Caco-2 (cell line): ENCODE measurements around the gene PCBP4. TPM values are rescaled to one million over a fixed set of nuclear protein-coding genes. Genes with fewer than 3 reads are reported as not detected.

Source experiments
- BruUV-seq: library from RNA; stranded (reverse); fragments of 400-500 nt; replicated peaks from 2 replicates; lab custom pipeline; 2021; lab: Mats Ljungman, UMichigan
- CTCF ChIA-PET: fragments of 300-600 bp; sonication (Branson Sonifier 250); formaldehyde crosslinking; loops from one replicate; lab custom pipeline; 2022; ENCODE audit warnings: antibody characterized with exemption; lab: Charles Lee
- POLR2A ChIA-PET: fragments of 300-600 bp; sonication (Branson Sonifier 250); formaldehyde crosslinking; loops from one replicate; lab custom pipeline; 2022; ENCODE audit warnings: antibody characterized with exemption; lab: Charles Lee
- DNase-seq, 2 experiments: peaks; one replicate each; pipeline versions ENCODE4 v3.0.0 to v3.0.0-alpha.2; 2020 to 2022
- H3K27me3 ChIP-seq: replicated peaks from 2 replicates; pipeline ENCODE4 v1.6.0; 2011; ENCODE audit warnings: low read length; ENCODE audit not compliant: control insufficient read depth, insufficient read depth
- H3K36me3 ChIP-seq: 2 replicates; pipeline ENCODE4 v1.5.1; 2011; ENCODE audit warnings: low read length; ENCODE audit not compliant: control insufficient read depth, insufficient read depth
- H3K4me1 ChIP-seq: fragments of 250-450 bp; sonication (Bioruptor Pico); 2 replicates; pipeline ENCODE4 v1.5.1; 2020; ENCODE audit warnings: mild to moderate bottlenecking
- H3K4me3 ChIP-seq: 2 replicates; pipeline ENCODE4 v1.5.1; 2011; ENCODE audit warnings: low read depth, mild to moderate bottlenecking, control low read depth, low read length
- H3K9me3 ChIP-seq: fragments of 250-450 bp; sonication (Bioruptor Pico); 2 replicates; pipeline ENCODE4 v1.5.1; 2020; ENCODE audit warnings: mild to moderate bottlenecking, moderate library complexity
- H3K27ac Mint-ChIP-seq: one replicate; pipeline ENCODE4 v1.8.0; 2022; ENCODE audit warnings: mixed read lengths; ENCODE audit not compliant: unreplicated experiment
- H3K27me3 Mint-ChIP-seq: one replicate; pipeline ENCODE4 v1.8.0; 2022; ENCODE audit warnings: mixed read lengths; ENCODE audit not compliant: insufficient read depth, unreplicated experiment
- H3K36me3 Mint-ChIP-seq: one replicate; pipeline ENCODE4 v1.8.0; 2022; ENCODE audit warnings: mild to moderate bottlenecking, mixed read lengths; ENCODE audit not compliant: insufficient read depth, unreplicated experiment
- H3K4me1 Mint-ChIP-seq: one replicate; pipeline ENCODE4 v1.8.0; 2022; ENCODE audit warnings: low read depth, mixed read lengths; ENCODE audit not compliant: unreplicated experiment
- H3K4me3 Mint-ChIP-seq: one replicate; pipeline ENCODE4 v1.8.0; 2022; ENCODE audit warnings: mild to moderate bottlenecking, moderate library complexity, mixed read lengths; ENCODE audit not compliant: unreplicated experiment
- H3K9me3 Mint-ChIP-seq: one replicate; pipeline ENCODE4 v1.8.0; 2022; ENCODE audit warnings: mixed read lengths; ENCODE audit not compliant: unreplicated experiment
- intact Hi-C: fragments of 100-400 bp; cut with micrococcal nuclease; formaldehyde crosslinking; loops from one replicate; pipeline ENCODE4 v1.10.0; 2022; ENCODE audit not compliant: unreplicated experiment
- total RNA-seq: library from RNA; stranded (reverse); gene quantifications from 2 replicates; pipeline ENCODE4 v1.2.3, GENCODE V29; 2022
- TF ChIP-seq, protein P1 (sequence below), 2 experiments: fragments of 200-600 bp in 1 of 2; IDR thresholded peaks; 1 replicate in 1 of 2; 2 replicates in 1 of 2; pipeline versions ENCODE4 v1.5.1 to v1.8.0; 2011 to 2022; ENCODE audit warnings: antibody characterized with exemption in 1 of 2, control low read depth in 1 of 2, inconsistent platforms in 1 of 2, low read depth in 1 of 2, low read length in 1 of 2, mild to moderate bottlenecking in 1 of 2, moderate library complexity in 1 of 2; ENCODE audit not compliant: insufficient read depth in 1 of 2, severe bottlenecking in 1 of 2, unreplicated experiment in 1 of 2

Gene PCBP4
- total RNA-seq, 1 experiment from 2014 or later, result 46.5 TPM

DNA sequence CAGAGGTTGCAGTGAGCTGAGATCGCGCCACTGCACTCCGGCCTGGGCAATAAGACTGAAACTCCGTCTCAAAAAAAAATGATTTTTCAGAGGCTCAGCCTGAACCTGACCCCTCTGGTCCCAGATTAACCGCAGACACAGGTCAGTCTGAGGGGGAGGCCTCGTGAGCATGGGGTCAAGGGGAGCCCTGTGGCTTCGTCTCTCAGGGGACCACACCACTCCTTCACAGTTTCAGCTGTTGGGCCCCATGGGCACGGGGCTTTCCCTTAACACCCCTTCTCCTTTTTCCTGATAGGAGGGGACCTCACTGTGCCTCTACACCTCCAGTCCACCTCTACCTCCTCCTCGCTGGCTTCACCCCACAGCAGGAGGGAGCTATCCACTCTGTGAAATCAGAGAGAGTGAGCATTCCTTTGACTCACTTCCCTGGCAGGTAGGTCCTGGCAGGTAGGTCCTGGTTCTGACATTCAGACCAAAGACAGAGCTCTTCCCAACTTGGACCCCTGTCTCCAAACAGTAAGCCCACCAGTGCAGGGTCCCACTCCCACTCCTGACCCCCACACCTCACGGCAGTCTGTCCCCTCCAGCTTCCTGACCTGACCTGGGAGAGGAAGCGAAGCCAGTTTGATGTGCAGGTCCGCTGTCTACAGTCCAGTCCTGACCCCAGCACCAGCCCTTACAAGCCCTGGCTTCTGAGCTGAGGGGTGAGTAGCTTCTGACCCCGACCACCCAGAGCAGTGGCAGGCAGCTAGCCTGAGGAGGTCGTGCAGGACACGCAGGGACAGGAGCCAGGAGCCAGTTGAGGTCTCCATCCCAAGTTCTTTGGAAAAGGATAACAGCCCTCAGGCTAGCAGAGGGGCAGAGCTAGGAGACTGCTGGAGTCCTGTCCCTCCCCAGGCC is 34.5 kb downstream of the PCBP4 start:
- Histone ChIP-seq H3K4me1 (no peaks in the 10 kb centered on the region), H3K4me3 (no peak overlapping the region), H3K27me3 (no peaks in the 10 kb centered on the region), H3K9me3 (no peaks in the 10 kb centered on the region), H3K36me3 (no peaks in the 10 kb centered on the region; the same call in 1 of the 2 replicates)
- ChIA-PET CTCF (no interaction called here), POLR2A (no interaction called here)
- H3K9me3 Mint-ChIP-seq, result no peaks in the 10 kb centered on the region
- peaks cover 39% of the 10 kb centered on the region for H3K36me3 Mint-ChIP-seq
- no peak overlapping the region for H3K27ac Mint-ChIP-seq
- TF ChIP-seq, protein P1, sequence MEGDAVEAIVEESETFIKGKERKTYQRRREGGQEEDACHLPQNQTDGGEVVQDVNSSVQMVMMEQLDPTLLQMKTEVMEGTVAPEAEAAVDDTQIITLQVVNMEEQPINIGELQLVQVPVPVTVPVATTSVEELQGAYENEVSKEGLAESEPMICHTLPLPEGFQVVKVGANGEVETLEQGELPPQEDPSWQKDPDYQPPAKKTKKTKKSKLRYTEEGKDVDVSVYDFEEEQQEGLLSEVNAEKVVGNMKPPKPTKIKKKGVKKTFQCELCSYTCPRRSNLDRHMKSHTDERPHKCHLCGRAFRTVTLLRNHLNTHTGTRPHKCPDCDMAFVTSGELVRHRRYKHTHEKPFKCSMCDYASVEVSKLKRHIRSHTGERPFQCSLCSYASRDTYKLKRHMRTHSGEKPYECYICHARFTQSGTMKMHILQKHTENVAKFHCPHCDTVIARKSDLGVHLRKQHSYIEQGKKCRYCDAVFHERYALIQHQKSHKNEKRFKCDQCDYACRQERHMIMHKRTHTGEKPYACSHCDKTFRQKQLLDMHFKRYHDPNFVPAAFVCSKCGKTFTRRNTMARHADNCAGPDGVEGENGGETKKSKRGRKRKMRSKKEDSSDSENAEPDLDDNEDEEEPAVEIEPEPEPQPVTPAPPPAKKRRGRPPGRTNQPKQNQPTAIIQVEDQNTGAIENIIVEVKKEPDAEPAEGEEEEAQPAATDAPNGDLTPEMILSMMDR (IDR thresholded peaks at IDR 0.05; ENCODE audit: insufficient read depth in 1 of 2, low read depth in 1 of 2, low read length in 1 of 2, severe bottlenecking in 1 of 2, unreplicated experiment in 1 of 2), result no peak
- no peaks in the 10 kb centered on the region for H3K27me3 Mint-ChIP-seq
- no peak overlapping the region for H3K4me3 Mint-ChIP-seq
- BruUV-seq, result no TSS peak
- intact Hi-C loops, result no loop called here
- H3K4me1 Mint-ChIP-seq, result no peaks in the 10 kb centered on the region
- DNase-seq, result no peak

DNA sequence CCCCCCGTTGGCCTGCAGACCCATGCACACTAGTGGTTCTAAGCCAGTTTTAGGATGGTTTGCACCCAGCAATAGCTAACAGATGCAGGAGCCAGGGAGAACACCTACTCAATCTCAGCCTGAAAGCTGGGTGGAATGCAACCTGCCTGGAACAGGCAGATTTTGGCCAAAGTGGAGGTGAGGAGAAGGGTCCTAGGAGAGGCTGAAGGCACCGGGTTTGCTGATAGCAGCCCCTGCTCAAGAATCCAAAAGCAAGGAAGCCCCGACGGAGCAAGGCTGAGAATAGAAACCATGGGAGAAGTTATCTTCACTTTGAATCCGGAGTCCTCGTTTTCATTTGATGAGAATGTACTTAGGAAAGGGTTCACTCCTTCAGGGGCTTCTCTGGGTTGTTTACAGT is 35.5 kb downstream of the PCBP4 start:
- Histone ChIP-seq H3K36me3 (no peaks in the 10 kb centered on the region), H3K4me1 (no peaks in the 10 kb centered on the region), H3K9me3 (no peaks in the 10 kb centered on the region), H3K4me3 (no peak overlapping the region), H3K27me3 (no peaks in the 10 kb centered on the region)
- ChIA-PET CTCF (no interaction called here), POLR2A (interaction anchor here (0.6 kb wide), 1 partner anchor 1564 kb away, joined by 17 read pairs; no protein-coding TSS in a partner anchor)
- no peak overlapping the region for H3K4me3 Mint-ChIP-seq
- no peaks in the 10 kb centered on the region for H3K4me1 Mint-ChIP-seq
- no peaks in the 10 kb centered on the region for H3K27me3 Mint-ChIP-seq
- BruUV-seq, result no TSS peak
- peaks cover 32% of the 10 kb centered on the region for H3K36me3 Mint-ChIP-seq
- H3K27ac Mint-ChIP-seq, result no peak overlapping the region
- intact Hi-C loops, result no loop called here
- no peak for DNase-seq
- H3K9me3 Mint-ChIP-seq, result no peaks in the 10 kb centered on the region
- TF ChIP-seq, protein P1 (IDR thresholded peaks at IDR 0.05; ENCODE audit: insufficient read depth in 1 of 2, low read depth in 1 of 2, low read length in 1 of 2, severe bottlenecking in 1 of 2, unreplicated experiment in 1 of 2), result no peak

DNA sequence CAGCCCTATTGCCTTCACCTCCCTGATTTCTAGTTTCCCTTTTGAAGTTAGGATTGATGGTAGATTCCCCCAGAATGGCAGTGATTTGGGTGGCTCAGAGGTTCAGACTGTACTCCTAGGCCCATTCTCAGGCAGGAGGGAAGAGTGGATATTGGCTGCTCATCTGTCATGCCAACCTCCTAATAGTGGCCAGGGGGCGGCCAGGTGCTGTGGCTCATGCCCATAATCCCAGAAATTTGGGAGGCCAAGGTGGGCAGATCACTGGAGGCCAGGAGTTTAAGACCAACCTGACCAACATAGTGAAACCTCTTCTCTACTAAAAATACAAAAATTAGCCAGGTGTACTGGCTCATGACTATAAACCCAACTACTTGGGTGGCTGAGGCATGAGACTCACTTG is 36.8 kb downstream of the PCBP4 start:
- Histone ChIP-seq H3K9me3 (no peaks in the 10 kb centered on the region), H3K4me1 (no peaks in the 10 kb centered on the region), H3K27me3 (no peaks in the 10 kb centered on the region), H3K36me3 (no peaks in the 10 kb centered on the region), H3K4me3 (no peak overlapping the region)
- no peaks in the 10 kb centered on the region for H3K9me3 Mint-ChIP-seq
- TF ChIP-seq, protein P1 (IDR thresholded peaks at IDR 0.05; ENCODE audit: insufficient read depth in 1 of 2, low read depth in 1 of 2, low read length in 1 of 2, severe bottlenecking in 1 of 2, unreplicated experiment in 1 of 2), result no peak
- no peak for DNase-seq
- POLR2A ChIA-PET, result no interaction called here
- peaks cover 28% of the 10 kb centered on the region for H3K36me3 Mint-ChIP-seq
- no peak overlapping the region for H3K4me3 Mint-ChIP-seq
- no peak overlapping the region for H3K27ac Mint-ChIP-seq
- no peaks in the 10 kb centered on the region for H3K27me3 Mint-ChIP-seq
- BruUV-seq, result no TSS peak
- intact Hi-C loops, result no loop called here
- no peaks in the 10 kb centered on the region for H3K4me1 Mint-ChIP-seq
- CTCF ChIA-PET, result interaction anchor here (0.6 kb wide), 1 partner anchor 169 kb away, joined by 3 read pairs; no protein-coding TSS in a partner anchor
